GM19351 (cell line): Measurements from ENCODE around the gene CRB3.
"Not testable (repeated sequence)": the region's sequence is repeated elsewhere in the genome, so short reads cannot be mapped to it uniquely, and the experiment has no call there.

ENCODE experiments used
- ATAC-seq: cut with Tn5 transposase; IDR thresholded peaks from one replicate; pipeline ENCODE4 v1.9.1; 2021; ENCODE audit warnings: mild to moderate bottlenecking, moderate library complexity; ENCODE audit not compliant: unreplicated experiment

CRB3 gene

GRCh38 chr19:6490134-6490533 is 26.1 kb downstream of the CRB3 start:
- no peak for ATAC-seq

GRCh38 chr19:6491802-6492592 is 27.9 kb downstream of the CRB3 start:
- ATAC-seq: no peak

GRCh38 chr19:6494438-6495036 is 30.5 kb downstream of the CRB3 start:
- no peak for ATAC-seq

- ATAC-seq: no peak
These were observed 31.9 kb downstream of the CRB3 start for GRCh38 chr19:6495947-6496346.

- ATAC-seq: no peak
These were observed 34.4 kb downstream of the CRB3 start for GRCh38 chr19:6498294-6499036.

GRCh38 chr19:6499052-6499790 is 35.1 kb downstream of the CRB3 start:
- no peak for ATAC-seq

- ATAC-seq: no peak
These were observed 37.0 kb downstream of the CRB3 start for GRCh38 chr19:6500837-6501739.

- ATAC-seq: no peak
These were observed 37.9 kb downstream of the CRB3 start, which contains the start of gene TUBB4A for GRCh38 chr19:6501740-6502648. Gene TUBB4A, minus strand, starts transcription at chr19:6502309. Its CDS starts 97 bp downstream, at chr19:6502212.

- no peak for ATAC-seq
These were observed 39.5 kb downstream of the CRB3 start for GRCh38 chr19:6503407-6504201.

GRCh38 chr19:6508028-6508771 is 44.1 kb downstream of the CRB3 start:
- ATAC-seq: not testable (repeated sequence)

- ATAC-seq: no peak
These were observed 45.3 kb downstream of the CRB3 start for GRCh38 chr19:6509118-6509971.

GRCh38 chr19:6510618-6511017 is 46.5 kb downstream of the CRB3 start:
- no peak for ATAC-seq

- ATAC-seq: no peak
These were observed 50.0 kb downstream of the CRB3 start for GRCh38 chr19:6514089-6514488.

GRCh38 chr19:6514926-6515544 is 51.0 kb downstream of the CRB3 start:
- no peak for ATAC-seq

- peak; percentile 50 for ATAC-seq
These were observed 52.1 kb downstream of the CRB3 start for GRCh38 chr19:6516018-6516658.
